OCI-LY3 (cell line): ENCODE data around the gene TRAT1.

Source experiments
- CTCF ChIP-seq: fragments of 200-600, 300-600 bp; sonication (generic); IDR thresholded peaks from 2 replicates; pipeline ENCODE4 v1.5.1; 2014; ENCODE audit warnings: antibody characterized with exemption, low read length, low read depth
- EZH2phosphoT487 ChIP-seq: fragments of 200-600 bp; shearing (Covaris generic); IDR thresholded peaks from 2 replicates; pipeline ENCODE4 v1.6.1; 2018; ENCODE audit warnings: antibody characterized with exemption, mixed run types, low read depth

GRCh38 chr3:108863799-108864135, 41.2 kb downstream of the TRAT1 start:
- TF ChIP-seq CTCF, result no peak
- TF ChIP-seq EZH2phosphoT487, result no peak
